Measurements from ENCODE around the gene NCKAP5L.
"Not testable (repeated sequence)": the region's sequence is repeated elsewhere in the genome, so short reads cannot be mapped to it uniquely, and the experiment has no call there.

NCKAP5L gene

GRCh38 chr12:49864798-49865090 is 36.5 kb upstream of the NCKAP5L start:
- no peak for DNase-seq (ENCODE audit: low read depth)

DNA sequence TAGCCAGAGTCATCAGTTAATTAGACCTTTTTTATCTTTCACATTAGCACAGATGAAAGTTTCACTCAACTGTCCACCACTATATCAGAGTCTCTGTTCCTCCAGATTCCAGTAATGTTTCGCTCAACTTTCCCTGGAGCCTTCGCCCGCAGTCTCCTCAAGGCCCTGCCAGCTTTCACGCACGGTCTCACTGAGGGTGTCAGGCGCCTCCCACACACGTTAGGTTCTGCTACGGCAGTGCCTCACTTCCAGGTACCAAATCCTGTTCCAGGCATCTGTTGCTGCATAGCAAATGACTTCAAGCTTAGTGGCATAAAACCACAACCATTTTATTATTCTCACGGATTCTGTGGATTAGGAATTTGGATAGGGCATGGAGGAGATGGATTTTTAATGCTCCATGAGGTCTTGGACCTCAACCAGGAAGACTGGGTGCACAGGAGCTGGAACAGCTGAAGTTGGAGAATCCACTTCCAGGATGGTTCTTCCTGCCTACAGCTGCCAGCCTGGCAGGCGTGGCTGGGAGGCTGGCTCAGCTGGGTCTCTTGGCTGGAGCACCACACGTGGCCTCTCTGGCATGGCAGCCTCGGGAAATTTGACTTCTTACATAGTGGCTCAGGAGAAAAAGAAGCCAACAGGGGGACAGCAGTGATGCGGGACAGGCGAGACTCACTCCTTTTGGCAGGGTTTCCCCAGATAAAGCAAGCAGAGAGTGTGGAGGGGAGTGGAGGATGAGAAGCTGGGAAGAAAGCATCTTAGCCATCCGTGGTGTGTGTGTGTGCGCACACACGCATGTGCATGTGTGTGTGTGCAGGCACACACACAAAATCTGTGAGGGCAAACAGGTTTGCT is 36.0 kb upstream of the NCKAP5L start:
- no peak for DNase-seq (ENCODE audit: low read depth)

DNA sequence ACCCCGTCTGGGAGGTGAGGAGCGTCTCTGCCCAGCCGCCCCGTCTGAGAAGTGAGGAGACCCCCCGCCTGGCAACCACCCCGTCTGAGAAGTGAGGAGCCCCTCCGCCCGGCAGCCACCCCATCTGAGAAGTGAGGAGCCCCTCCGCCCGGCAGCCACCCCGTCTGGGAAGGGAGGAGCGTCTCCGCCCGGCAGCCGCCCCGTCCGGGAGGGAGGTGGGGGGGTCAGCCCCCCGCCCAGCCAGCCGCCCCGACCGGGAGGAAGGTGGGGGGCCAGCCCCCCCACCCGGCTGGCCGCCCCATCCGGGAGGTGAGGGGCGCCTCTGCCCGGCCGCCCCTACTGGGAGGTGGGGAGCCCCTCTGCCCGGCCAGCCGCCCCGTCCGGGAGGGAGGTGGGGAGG is 32.7 kb upstream of the NCKAP5L start:
- DNase-seq (ENCODE audit: low read depth) = not testable (repeated sequence)

DNA sequence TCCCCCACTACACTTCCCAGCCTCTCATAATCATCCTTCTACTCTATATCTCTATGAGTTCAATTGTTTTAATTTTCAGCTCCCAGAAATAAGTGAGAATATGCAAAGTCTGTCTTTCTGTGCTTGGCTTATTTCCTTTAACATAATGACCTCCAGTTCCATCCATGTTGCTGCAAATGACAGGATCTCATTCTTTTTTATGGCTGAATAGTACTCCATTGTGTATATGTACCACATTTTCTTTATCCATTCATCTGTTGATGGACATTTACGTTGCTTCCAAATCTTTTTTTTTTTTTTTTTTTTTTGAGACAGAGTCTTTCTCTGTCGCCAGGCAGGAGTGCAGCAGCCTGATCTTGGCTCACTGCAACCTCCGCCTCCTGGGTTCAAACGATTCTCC is 27.7 kb upstream of the NCKAP5L start:
- not testable (repeated sequence) for DNase-seq (ENCODE audit: low read depth)

GRCh38 chr12:49854976-49855375 is 26.8 kb upstream of the NCKAP5L start:
- DNase-seq (ENCODE audit: low read depth) = no peak

GRCh38 chr12:49853671-49854070 is 25.5 kb upstream of the NCKAP5L start:
- DNase-seq (ENCODE audit: low read depth) = no peak

GRCh38 chr12:49847161-49847560 is 18.9 kb upstream of the NCKAP5L start:
- DNase-seq (ENCODE audit: low read depth) = no peak

DNA sequence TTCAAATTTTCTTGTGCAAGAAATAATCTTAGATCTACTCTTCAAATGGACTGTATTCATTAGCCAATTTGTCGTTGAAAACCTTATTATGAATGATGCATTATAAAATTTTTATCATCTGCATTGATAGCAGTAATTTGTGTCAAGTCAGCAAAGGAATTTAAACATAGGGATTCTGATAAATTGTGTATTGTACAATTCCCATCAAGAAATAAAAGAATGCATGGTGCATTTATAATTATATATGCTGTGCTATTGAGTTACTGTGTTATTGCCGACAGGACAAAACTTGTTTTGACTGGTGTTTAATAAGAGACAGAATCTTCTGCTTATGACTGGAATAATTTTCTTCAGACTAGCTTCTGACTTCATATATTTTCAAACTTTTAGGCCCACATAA is 17.8 kb upstream of the NCKAP5L start:
- DNase-seq (ENCODE audit: low read depth) = no peak

GRCh38 chr12:49843876-49844437 is 15.7 kb upstream of the NCKAP5L start:
- no peak for DNase-seq (ENCODE audit: low read depth)

DNA sequence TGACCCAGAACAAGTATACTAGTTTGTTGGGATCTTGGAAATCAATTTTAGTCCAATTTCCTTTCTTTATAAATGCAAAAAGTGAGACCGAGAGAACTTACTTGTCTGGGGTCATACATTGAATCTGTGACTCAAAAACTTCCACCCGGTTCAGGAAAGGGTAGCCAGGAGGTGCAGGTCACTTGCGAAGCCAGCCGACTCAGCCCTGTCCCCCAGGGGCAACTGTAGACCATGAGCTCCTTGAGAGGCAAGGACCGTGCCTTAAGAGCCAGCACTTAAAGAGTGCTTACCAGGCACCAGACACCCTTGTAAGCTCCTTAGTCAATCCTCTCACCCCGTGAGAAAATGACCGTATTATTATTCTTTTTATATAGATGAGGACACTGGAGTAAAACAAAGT is 15.2 kb upstream of the NCKAP5L start:
- DNase-seq (ENCODE audit: low read depth) = no peak

GRCh38 chr12:49842519-49843352 is 14.5 kb upstream of the NCKAP5L start, which contains the start of gene BCDIN3D:
BCDIN3D (minus strand) TSS chr12:49843106; CDS start chr12:49843087, 19 bp downstream.
- DNase-seq (ENCODE audit: low read depth) = peak; percentile 87

DNA sequence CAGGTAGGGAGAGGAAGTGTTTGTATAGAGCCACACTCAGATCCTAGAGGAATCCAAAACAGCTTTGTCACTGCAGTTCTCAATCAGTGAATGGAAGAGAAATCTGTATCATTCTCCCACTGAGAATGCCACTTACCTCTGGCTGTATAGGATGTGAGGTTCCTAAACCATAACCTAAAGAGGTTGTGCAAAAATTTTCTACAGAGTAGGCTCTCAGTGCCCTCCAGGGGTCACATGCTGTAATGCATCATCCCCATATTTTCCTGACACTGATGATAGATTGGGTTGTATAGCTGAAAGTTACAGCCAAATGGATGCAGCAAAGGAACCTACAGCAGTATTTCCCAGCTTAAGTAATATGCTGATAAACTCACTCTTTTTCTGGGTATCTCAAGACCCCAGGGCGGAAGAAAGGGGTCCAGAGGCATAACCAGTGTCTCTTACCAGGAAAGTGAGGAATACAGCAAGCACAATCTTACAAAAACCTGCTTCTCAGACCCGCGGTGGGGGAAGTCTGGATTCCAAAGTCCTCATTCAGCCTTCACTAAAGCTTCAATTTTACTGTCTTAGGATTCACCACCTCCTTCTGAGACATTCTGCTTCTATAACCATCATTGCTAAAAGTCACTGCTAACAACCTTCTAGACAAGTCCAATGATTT is 10.9 kb upstream of the NCKAP5L start:
- DNase-seq (ENCODE audit: low read depth) = no peak

GRCh38 chr12:49832836-49833421 is 4.7 kb upstream of the NCKAP5L start:
- DNase-seq (ENCODE audit: low read depth) = no peak

DNA sequence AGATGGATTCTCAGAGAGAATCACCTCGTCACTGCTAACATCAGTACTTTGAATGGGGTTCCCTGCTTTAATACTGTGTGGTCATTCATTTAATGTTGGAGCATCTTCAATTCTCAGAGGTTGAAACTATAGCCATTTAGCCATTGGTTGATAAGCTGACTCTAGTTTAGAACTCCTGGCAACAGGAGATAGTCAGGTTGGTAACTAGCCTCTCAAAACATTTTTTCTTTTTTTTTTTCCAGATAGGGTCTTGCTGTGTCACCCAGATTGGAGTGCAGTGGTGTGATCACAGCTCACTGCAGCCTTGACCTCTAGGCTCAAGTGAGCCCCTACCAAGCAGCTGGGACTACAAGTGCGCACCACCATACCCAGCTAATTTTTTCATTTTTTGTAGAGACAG is 3.5 kb upstream of the NCKAP5L start:
- no peak for DNase-seq (ENCODE audit: low read depth)

DNA sequence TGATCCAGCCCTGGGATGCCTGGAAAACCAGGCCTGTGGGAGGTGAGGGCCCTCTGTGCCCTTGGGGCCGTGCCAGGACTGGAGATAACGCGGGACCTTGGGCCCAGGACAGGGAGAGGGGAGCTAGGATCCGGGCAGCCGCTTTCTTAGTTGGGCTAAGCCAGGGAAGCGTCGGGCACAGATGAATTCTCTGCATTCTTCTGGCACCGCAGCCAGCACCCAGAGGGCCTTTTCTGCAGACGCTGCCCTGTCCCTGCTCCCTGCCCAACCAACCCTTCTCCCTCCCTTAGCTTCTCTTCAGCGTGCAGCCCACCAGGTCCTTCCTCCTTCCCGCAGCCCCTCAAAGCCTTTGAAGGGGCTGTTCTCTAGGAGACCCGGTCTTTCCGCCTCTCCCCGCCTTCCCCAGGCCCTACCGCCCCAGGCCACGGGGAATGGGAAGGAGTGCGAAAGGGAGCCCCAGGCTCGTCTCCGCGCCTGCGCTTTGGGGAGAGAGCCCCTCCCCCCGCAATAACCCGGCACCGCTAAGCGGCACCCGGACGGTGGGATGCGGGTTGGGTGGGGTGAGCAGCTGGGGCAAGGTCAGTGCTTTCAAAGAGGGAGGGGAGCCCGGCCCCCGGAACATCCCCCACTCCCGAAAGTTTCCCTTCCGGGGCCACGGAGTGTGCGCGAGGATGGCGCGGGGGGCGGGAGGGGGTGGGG is 663 bp downstream of the NCKAP5L start:
- DNase-seq (ENCODE audit: low read depth) = peak; percentile 22

DNA sequence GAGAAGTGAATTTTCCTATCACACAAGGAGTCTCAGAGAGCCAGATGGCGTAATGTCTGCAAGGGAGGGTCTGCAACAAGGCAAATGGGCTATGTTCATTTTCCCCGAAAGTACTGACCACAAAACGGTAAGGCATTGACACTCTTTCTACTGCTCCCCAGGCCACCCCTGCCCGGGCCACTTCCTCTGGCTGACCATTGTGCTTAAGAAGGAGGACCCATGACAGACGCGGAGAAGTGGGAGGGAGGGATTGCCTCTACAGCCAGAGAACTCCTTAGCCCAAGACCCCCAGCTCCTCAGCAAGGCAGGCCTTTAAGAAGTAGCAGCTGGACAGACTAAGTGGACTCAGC is 1.2 kb downstream of the NCKAP5L start:
- no peak for DNase-seq (ENCODE audit: low read depth)

DNA sequence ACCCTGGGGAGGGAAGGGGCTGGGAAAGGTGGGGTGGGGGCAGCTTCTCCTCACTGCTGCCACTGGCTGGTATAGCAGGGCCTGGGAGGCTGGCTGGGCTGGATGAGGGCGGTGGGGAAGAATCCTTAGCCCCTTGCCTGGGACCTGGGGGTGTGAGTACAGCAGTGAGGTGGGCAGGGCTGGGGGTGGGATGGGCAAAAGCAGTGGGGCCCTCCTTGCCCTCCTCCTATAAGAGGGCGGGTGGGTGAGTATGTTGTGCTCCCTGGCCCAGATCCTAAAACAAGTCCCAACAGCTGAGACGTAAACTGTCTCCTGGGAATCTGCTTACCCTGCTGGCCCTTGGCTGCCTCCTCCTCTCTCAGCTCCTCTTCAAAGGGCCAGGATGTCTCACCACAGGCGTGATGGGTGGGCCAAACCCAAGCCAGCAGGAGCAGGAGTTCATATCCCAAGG is 2.2 kb downstream of the NCKAP5L start:
- DNase-seq (ENCODE audit: low read depth) = no peak

DNA sequence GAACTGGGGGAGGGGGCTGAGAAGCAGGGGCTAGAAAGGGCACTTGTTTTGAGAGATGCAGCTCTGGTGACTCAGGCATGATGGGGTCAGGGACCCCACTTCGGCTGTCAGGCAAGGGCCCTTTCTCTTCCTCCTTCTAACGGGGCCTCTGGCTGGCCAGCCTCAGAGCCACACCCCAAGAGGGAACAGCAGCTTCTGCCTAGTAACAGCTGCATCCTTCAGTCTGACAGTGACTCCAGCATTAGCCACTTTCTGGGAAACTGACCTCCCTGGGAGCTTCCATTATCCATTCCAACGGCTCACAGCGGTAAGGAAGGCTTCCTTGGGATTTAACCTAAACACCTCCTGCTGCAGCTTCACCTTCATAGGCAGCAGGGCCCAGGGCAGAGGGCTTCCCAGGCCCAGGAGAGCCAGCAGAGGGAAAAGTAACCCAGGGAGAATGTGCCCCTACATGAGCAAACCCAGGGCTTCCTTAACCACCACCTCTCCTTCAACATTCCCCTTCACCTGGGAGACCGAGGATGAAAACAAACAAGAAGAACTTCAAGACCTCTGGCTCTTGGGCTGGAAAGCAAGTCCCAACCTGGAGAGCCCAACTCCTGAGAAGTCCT is 2.7 kb downstream of the NCKAP5L start:
- no peak for DNase-seq (ENCODE audit: low read depth)

DNA sequence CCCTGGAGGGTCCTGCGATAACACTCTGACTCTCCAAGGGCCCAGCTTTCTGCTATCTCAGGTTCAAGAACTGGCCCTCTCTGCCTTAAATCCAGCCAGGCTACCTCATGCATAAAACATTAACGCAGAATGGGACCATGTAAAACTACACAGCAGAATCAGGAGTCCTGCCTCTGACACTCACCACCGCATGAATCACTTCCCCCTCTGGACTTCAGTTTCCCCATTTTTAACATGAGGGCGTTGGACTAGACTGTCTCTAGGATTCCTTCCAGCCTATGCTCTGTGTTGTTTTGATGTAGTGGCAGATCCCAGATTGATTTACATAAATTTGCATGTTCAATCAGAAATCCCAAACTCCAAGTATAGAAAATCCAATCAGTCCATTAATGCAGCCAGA is 3.3 kb downstream of the NCKAP5L start:
- DNase-seq (ENCODE audit: low read depth) = no peak

- DNase-seq (ENCODE audit: low read depth) = no peak
Observed at GRCh38 chr12:49824416-49824815, 3.8 kb downstream of the NCKAP5L start.

DNA sequence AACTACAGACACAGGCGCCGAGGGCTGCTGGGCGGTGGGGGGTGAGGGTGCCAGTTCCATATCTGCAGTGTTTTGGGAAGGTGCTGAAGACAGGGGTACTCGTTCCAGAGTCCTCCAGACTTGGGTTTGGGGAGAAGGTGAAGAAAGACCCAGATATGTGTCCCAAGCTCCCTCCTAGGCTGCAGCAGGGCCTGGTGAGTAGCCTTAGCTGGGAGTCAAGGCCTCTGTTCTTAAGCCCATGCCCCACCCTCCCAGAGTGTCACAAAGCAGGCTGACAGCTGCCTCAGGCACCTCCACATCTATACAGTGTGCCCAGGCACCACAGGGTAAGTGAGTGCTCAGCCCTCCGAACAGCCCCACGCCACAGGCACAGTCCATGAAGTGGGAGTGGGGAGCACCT is 4.3 kb downstream of the NCKAP5L start:
- no peak for DNase-seq (ENCODE audit: low read depth)
